Psoas muscle (tissue), 8 donors: ENCODE data around the gene TEX30. TPM values are rescaled to one million over a fixed set of nuclear protein-coding genes. Genes with fewer than 3 reads are reported as not detected.
A peak's percentile ranks its signal among the peaks of the same experiment; 100 is the strongest.

Experiments
- ATAC-seq, 4 donors: fragments of 200-7000 bp; cut with Tn5 transposase; one replicate each; pipeline ENCODE4 v1.9.1; 2020; ENCODE audit warnings: moderate library complexity in 3 of 4, mild to moderate bottlenecking in 2 of 4
- DNase-seq, 2 donors: peaks; one replicate each; pipeline ENCODE4 v3.0.0-alpha.2; 2020
- H3K27ac ChIP-seq: fragments of 200-600 bp; one replicate; pipeline ENCODE4 v1.8.0; 2022
- H3K27me3 ChIP-seq, 3 donors: fragments of 200-600 bp in 1 of 3; one replicate each; pipeline versions ENCODE4 v1.6.1 to v1.8.0; 2013 to 2022; ENCODE audit warnings: low read length in 2 of 3, mild to moderate bottlenecking in 2 of 3, moderate library complexity in 1 of 3; ENCODE audit not compliant: insufficient read depth in 3 of 3
- H3K36me3 ChIP-seq, 2 donors: fragments of 200-600 bp in 1 of 2; one replicate each; pipeline versions ENCODE4 v1.6.1 to v1.8.0; 2013 to 2022; ENCODE audit warnings: low read depth in 1 of 2, mild to moderate bottlenecking in 1 of 2, moderate library complexity in 1 of 2; ENCODE audit not compliant: insufficient read depth in 1 of 2
- H3K4me1 ChIP-seq: fragments of 200-600 bp; one replicate; pipeline ENCODE4 v1.8.0; 2022
- H3K4me3 ChIP-seq: fragments of 200-600 bp; one replicate; pipeline ENCODE4 v1.8.0; 2022; ENCODE audit warnings: mild to moderate bottlenecking
- H3K9me3 ChIP-seq: fragments of 200-600 bp; one replicate; pipeline ENCODE4 v1.8.0; 2022
- CTCF ChIP-seq: fragments of 200-600 bp; IDR thresholded peaks from one replicate; pipeline ENCODE4 v1.8.0; 2022; ENCODE audit warnings: antibody characterized with exemption
- WGBS, 3 donors: extraction: QIAGEN DNeasy Blood & Tissue Kit; methylation state at CpG; one replicate each; pipeline versions ENCODE4 v1.1.6 to v1.1.7; 2013; 5-methylcytosine and 5-hydroxymethylcytosine counted together
- intact Hi-C, 2 donors: fragments of 100-400 bp; cut with DNase I; formaldehyde crosslinking; loops; one replicate each; pipeline versions ENCODE4 v1.11.0 to v1.14.2; 2022
- polyA plus RNA-seq, 3 donors: library from polyadenylated mRNA; stranded (reverse); fragments of 200-250 nt; gene quantifications; one replicate each; pipeline ENCODE4 v1.2.3, GENCODE V29; 2013
- total RNA-seq, 4 donors: library from RNA; stranded (reverse); fragmentation: NEBNext Ultra II Directional in 2 of 4; extraction: Animal tissue kit (Norgen Biotek cat#: 25700) in 2 of 4; gene quantifications; one replicate each; pipeline versions ENCODE4 v1.2.1 to v1.2.4, GENCODE V29; 2021 to 2023
- donor health status: healthy with polysubstance abuse.
- donor health status: DM: no; HTN: no; CAD: no; lungs with moderate emphysema.
- donor health status: Bipolar disorder and iron deficiency.
- donor health status: healthy.
- donor health status: DM: yes; HTN: yes; CAD: no.
- donor health status: DM: no; HTN: no; CAD: no.
- donor health status: DM: no; HTN: no; CAD: no.
- donor health status: DM: yes; HTN: yes; CAD: no.

Gene TEX30
- total and polyA plus RNA-seq, 7 donors, result 4.8 to 20.6 (median 6.9) TPM

- intact Hi-C loops, result no loop called here
- H3K36me3 ChIP-seq, result peaks cover 3 to 22% of the 10 kb centered on the region in 2 donors
- no peak for TF ChIP-seq CTCF
- no peak overlapping the region for H3K27ac ChIP-seq
- DNase-seq, result no peak
- no peak for ATAC-seq
- H3K4me1 ChIP-seq, result peaks cover 32% of the 10 kb centered on the region
- no peak overlapping the region for H3K4me3 ChIP-seq
- peaks cover 10% of the 10 kb centered on the region for H3K9me3 ChIP-seq
- 97 to 99% (median 97%) methylated on average over 3 of the region's 3 CpGs for WGBS, 3 donors
- no peaks in the 10 kb centered on the region for H3K27me3 ChIP-seq
Measured at GRCh38 chr13:102807699-102808098, 34.1 kb upstream of the TEX30 start.

- Histone ChIP-seq H3K4me1 (peaks cover 47% of the 10 kb centered on the region), H3K36me3 (peaks cover 3 to 18% of the 10 kb centered on the region in 2 donors), H3K9me3 (peaks cover 7% of the 10 kb centered on the region), H3K27ac (no peak overlapping the region), H3K4me3 (no peak overlapping the region), H3K27me3 (no peaks in the 10 kb centered on the region)
- intact Hi-C loops, result no loop called here
- ATAC-seq (no peak), DNase-seq (no peak)
- TF ChIP-seq CTCF, result no peak
- 94 to 100% (median 95%) methylated on average over 3 of the region's 3 CpGs for WGBS, 3 donors
Measured at GRCh38 chr13:102805680-102806079, 32.1 kb upstream of the TEX30 start.

GRCh38 chr13:102800145-102801041 is 26.8 kb upstream of the TEX30 start:
- Histone ChIP-seq H3K4me1 (peaks cover 30% of the 10 kb centered on the region), H3K27me3 (no peaks in the 10 kb centered on the region), H3K36me3 (peaks cover 0 to 2% of the 10 kb centered on the region in 2 donors), H3K4me3 (peak overlapping the region; percentile 90), H3K27ac (peak overlapping the region; percentile 96), H3K9me3 (no peaks in the 10 kb centered on the region)
- DNase-seq, result peak; percentile 89 to 93
- ATAC-seq, result peak; percentile 82 to 87 (median 85)
- WGBS, 3 donors, result 1 to 2% (median 2%) methylated on average over 73 to 81 of the region's 81 CpGs
- peak; percentile 79 for TF ChIP-seq CTCF
- intact Hi-C loops, result loop anchor here (5.0 kb wide), 3 partner anchors 42 to 203 kb away; partner anchors contain the start of genes ERCC5 (in 1 of the 2) and TPP2 (in 1 of the 2)

- intact Hi-C loops, result loop anchor here (1.0 to 5.0 kb wide), 4 partner anchors 26 to 202 kb away; partner anchors contain the start of genes ERCC5 (in 1 of the 2), TEX30 (in 1 of the 2) and TPP2 (in 1 of the 2)
- Histone ChIP-seq H3K4me3 (peak overlapping the region; percentile 90), H3K36me3 (no peaks in the 10 kb centered on the region), H3K27ac (peak overlapping the region; percentile 96), H3K27me3 (no peaks in the 10 kb centered on the region), H3K9me3 (no peaks in the 10 kb centered on the region), H3K4me1 (peaks cover 30% of the 10 kb centered on the region)
- 0 to 1% (median 1%) methylated on average over 63 to 69 of the region's 69 CpGs for WGBS, 3 donors
- DNase-seq (peak in 1 of 2 donors; percentile 57), ATAC-seq (peak; percentile 28 to 43 (median 38))
- TF ChIP-seq CTCF, result no peak
Measured at GRCh38 chr13:102799426-102800144, 26.0 kb upstream of the TEX30 start.
